Body of pancreas (tissue), 4 donors: Measurements from ENCODE around the gene KCNH1. TPM values are rescaled to one million over a fixed set of nuclear protein-coding genes. Genes with fewer than 3 reads are reported as not detected.

Experiments
- ATAC-seq: fragments of 150-250 bp; one replicate; pipeline ENCODE4 v1.9.1; 2016
- DNase-seq, 4 donors: peaks; one replicate each; pipeline ENCODE4 v3.0.0-alpha.2; 2019
- H3K27ac ChIP-seq, 4 donors: fragments of 200-600 bp; sonication (generic); 1 replicate in 3 of 4; 2 replicates in 1 of 4; pipeline versions ENCODE4 v1.5.1 to v1.6.1; 2016 to 2019; ENCODE audit warnings: mild to moderate bottlenecking in 1 of 4, mixed read lengths in 1 of 4, moderate library complexity in 1 of 4
- H3K27me3 ChIP-seq, 2 donors: fragments of 200-600 bp; sonication (generic); one replicate each; pipeline ENCODE4 v1.6.0; 2016; ENCODE audit warnings: mild to moderate bottlenecking in 1 of 2
- H3K36me3 ChIP-seq, 2 donors: fragments of 200-600 bp; sonication (generic); replicated peaks in 1 of 2; 2 replicates each; pipeline ENCODE4 v1.5.1; 2016; ENCODE audit warnings: low read depth in 2 of 2; ENCODE audit not compliant: insufficient read depth in 1 of 2
- H3K4me1 ChIP-seq: fragments of 200-600 bp; sonication (generic); one replicate; pipeline ENCODE4 v1.6.0; 2016
- H3K4me3 ChIP-seq, 2 donors: fragments of 200-600 bp; sonication (generic); 1 replicate in 1 of 2; 2 replicates in 1 of 2; pipeline ENCODE4 v1.5.1; 2016 to 2019
- H3K9me3 ChIP-seq, 3 donors: fragments of 200-600 bp; sonication (generic); 1 replicate in 2 of 3; 2 replicates in 1 of 3; pipeline ENCODE4 v1.5.1; 2016
- POLR2A ChIP-seq, 3 donors: fragments of 450-650 bp; IDR thresholded peaks; one replicate each; pipeline ENCODE4 v1.6.1; 2016; ENCODE audit warnings: antibody characterized with exemption in 3 of 3, mild to moderate bottlenecking in 2 of 3
- WGBS, 2 donors: methylation state at CpG; one replicate each; pipeline ENCODE4 v1.1.5; 2017; 5-methylcytosine and 5-hydroxymethylcytosine counted together
- intact Hi-C: fragments of 100-400 bp; cut with DNase I; formaldehyde crosslinking; loops from one replicate; pipeline ENCODE4 v1.15.1; 2023
- total RNA-seq, 2 donors: library from RNA; depleted of rRNA; stranded (reverse); fragments of >200 nt; gene quantifications; one replicate each; pipeline ENCODE4 v1.1.0, GENCODE V29; 2016
- TF ChIP-seq, protein P1 (sequence below), 7 experiments: fragments of 450-650 bp in 4 of 7; fragments of 200-600 bp in 3 of 7; sonication (generic) in 3 of 7; IDR thresholded peaks; one replicate each; pipeline ENCODE4 v1.5.1; 2016 to 2019; ENCODE audit warnings: antibody characterized with exemption in 7 of 7

The KCNH1 gene
- total RNA-seq, 2 donors from 2014 or later = 0.52 TPM; not detected in 1

DNA sequence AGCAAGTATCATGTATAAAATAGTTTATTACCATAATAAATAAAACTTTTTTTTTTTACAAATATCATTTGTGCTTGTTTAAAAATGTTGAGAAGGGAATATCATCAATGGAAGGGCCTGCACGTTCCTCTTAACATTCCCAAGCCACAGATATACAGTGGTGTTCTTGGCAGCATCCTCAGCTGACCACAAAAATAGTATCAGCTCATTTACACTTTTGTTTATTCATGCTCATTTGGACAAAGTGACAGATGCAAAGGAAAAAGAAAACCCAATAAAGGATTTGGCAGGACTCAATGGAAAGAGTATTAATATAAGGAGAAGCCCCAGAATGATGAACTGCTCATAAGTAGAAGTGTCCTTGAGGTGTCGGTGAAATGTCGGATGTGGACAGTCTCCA lies 455.6 kb downstream of the KCNH1 start:
- DNase-seq (no peak), ATAC-seq (no peak)
- Histone ChIP-seq H3K9me3 (no peaks in the 10 kb centered on the region), H3K4me3 (no peak overlapping the region), H3K27ac (no peak overlapping the region), H3K36me3 (no peaks in the 10 kb centered on the region), H3K4me1 (no peaks in the 10 kb centered on the region), H3K27me3 (no peaks in the 10 kb centered on the region)
- intact Hi-C loops = no loop called here
- WGBS, 2 donors = 76 to 82% methylated on average over 3 of the region's 3 CpGs
- TF ChIP-seq, protein P1, sequence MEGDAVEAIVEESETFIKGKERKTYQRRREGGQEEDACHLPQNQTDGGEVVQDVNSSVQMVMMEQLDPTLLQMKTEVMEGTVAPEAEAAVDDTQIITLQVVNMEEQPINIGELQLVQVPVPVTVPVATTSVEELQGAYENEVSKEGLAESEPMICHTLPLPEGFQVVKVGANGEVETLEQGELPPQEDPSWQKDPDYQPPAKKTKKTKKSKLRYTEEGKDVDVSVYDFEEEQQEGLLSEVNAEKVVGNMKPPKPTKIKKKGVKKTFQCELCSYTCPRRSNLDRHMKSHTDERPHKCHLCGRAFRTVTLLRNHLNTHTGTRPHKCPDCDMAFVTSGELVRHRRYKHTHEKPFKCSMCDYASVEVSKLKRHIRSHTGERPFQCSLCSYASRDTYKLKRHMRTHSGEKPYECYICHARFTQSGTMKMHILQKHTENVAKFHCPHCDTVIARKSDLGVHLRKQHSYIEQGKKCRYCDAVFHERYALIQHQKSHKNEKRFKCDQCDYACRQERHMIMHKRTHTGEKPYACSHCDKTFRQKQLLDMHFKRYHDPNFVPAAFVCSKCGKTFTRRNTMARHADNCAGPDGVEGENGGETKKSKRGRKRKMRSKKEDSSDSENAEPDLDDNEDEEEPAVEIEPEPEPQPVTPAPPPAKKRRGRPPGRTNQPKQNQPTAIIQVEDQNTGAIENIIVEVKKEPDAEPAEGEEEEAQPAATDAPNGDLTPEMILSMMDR (IDR thresholded peaks at IDR 0.05) = no peak
- TF ChIP-seq POLR2A (IDR thresholded peaks at IDR 0.05) = no peak

DNA sequence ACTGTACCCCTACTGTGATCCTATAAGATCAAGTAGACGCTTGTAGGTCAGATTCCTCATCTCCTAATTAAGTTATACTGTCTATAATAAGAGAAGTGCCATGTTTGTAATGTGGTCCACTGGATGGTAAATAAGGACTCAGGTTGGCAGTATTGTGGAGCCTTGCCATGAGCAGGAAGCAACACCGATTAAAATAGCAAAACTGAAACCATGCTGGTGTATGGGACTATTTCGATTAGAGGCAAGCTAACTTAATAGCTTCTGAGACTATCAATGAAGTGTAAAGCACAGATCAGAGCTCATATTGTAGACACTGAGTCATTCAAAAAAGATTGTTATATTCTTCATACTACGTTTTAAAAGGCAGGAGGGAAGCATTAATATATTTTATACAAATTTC lies 456.4 kb downstream of the KCNH1 start:
- no peaks in the 10 kb centered on the region for H3K9me3 ChIP-seq
- 82 to 86% methylated on average over 4 of the region's 4 CpGs for WGBS, 2 donors
- no peaks in the 10 kb centered on the region for H3K36me3 ChIP-seq
- ATAC-seq (no peak), DNase-seq (no peak)
- H3K4me1 ChIP-seq = no peaks in the 10 kb centered on the region
- no peak overlapping the region for H3K27ac ChIP-seq
- intact Hi-C loops = no loop called here
- H3K27me3 ChIP-seq = no peaks in the 10 kb centered on the region
- H3K4me3 ChIP-seq = no peak overlapping the region
- no peak for TF ChIP-seq POLR2A (IDR thresholded peaks at IDR 0.05)
- TF ChIP-seq, protein P1 (IDR thresholded peaks at IDR 0.05) = no peak

DNA sequence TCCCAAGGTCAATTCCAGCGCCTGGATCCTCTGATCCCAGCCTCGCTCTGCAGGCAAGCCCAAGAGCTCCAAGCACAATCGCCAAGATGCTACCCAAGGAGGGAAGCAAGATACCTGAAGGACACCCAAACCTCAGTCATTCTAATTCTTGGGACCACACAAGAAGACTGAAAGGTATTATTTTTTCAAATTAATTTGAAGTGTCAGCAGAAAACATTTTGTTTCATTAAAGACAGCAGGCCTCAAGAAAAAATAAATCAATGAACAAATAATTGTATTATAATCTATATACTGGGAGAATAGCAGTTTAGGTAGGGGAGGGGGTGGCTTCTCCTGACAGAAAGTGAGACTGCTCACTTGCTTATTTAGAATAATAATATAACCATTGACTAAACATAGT lies 457.4 kb downstream of the KCNH1 start:
- Histone ChIP-seq H3K9me3 (no peaks in the 10 kb centered on the region), H3K27ac (no peak overlapping the region), H3K4me3 (no peak overlapping the region), H3K36me3 (no peaks in the 10 kb centered on the region), H3K27me3 (no peaks in the 10 kb centered on the region), H3K4me1 (no peaks in the 10 kb centered on the region)
- ATAC-seq (no peak), DNase-seq (no peak)
- intact Hi-C loops = no loop called here
- WGBS, 2 donors = 89 to 95% methylated on average over 3 of the region's 3 CpGs
- TF ChIP-seq, protein P1 (IDR thresholded peaks at IDR 0.05) = no peak
- no peak for TF ChIP-seq POLR2A (IDR thresholded peaks at IDR 0.05)

- Histone ChIP-seq H3K27me3 (no peaks in the 10 kb centered on the region), H3K27ac (no peak overlapping the region), H3K36me3 (no peaks in the 10 kb centered on the region), H3K4me3 (no peak overlapping the region), H3K4me1 (no peaks in the 10 kb centered on the region), H3K9me3 (no peaks in the 10 kb centered on the region)
- ATAC-seq = no peak
- no peak for TF ChIP-seq POLR2A (IDR thresholded peaks at IDR 0.05)
- TF ChIP-seq, protein P1 (IDR thresholded peaks at IDR 0.05) = no peak
- intact Hi-C loops = no loop called here
- DNase-seq = no peak
- WGBS, 2 donors = 55 to 70% methylated on average over 2 to 3 of the region's 3 CpGs
Observed at GRCh38 chr1:210674151-210674550, 459.8 kb downstream of the KCNH1 start.

DNA sequence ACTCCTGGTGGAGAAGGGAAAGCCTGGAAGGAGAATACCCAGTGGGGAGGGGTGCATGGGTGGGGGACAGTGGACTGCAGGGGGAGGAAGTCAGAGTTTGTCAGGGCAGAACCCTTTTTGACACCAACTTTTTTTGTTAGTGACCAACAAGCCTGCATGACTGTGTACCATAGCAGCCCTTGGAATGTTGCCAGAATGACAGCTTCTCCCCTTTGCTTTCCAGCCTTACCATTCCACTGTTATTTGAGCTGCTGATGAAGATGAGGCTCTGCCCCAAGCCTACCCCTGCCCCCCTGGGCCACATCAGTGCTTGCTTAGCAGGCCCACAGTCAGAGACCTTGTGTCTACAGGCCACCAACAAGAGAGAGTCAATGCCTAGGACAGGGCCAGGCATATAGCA lies 464.0 kb downstream of the KCNH1 start:
- no peak for ATAC-seq
- intact Hi-C loops = no loop called here
- Histone ChIP-seq H3K4me3 (no peak overlapping the region), H3K27me3 (no peaks in the 10 kb centered on the region), H3K9me3 (no peaks in the 10 kb centered on the region), H3K36me3 (no peaks in the 10 kb centered on the region), H3K4me1 (no peaks in the 10 kb centered on the region), H3K27ac (no peak overlapping the region)
- no peak for TF ChIP-seq POLR2A (IDR thresholded peaks at IDR 0.05)
- TF ChIP-seq, protein P1 (IDR thresholded peaks at IDR 0.05) = no peak
- no peak for DNase-seq
